HCT116 (cell line): ENCODE data around the gene HHIPL1.

Experiments used
- CTCF ChIP-seq, 3 experiments: fragments of 200-600 bp in 1 of 3; sonication (generic) in 1 of 3; IDR thresholded peaks in 2 of 3; conservative IDR thresholded peaks in 1 of 3; 2 replicates each; pipeline ENCODE4 v1.5.1; 2012 to 2017; ENCODE audit warnings: low read depth in 2 of 3, low read length in 2 of 3, antibody characterized with exemption in 1 of 3, borderline replicate concordance in 1 of 3, control low read depth in 1 of 3, mild to moderate bottlenecking in 1 of 3, mixed read lengths in 1 of 3, mixed run types in 1 of 3, moderate library complexity in 1 of 3; ENCODE audit not compliant: insufficient read depth in 1 of 3
- EZH2 ChIP-seq: fragments of 200-600 bp; sonication (generic); IDR thresholded peaks from 2 replicates; pipeline ENCODE4 v1.6.1; 2017; ENCODE audit warnings: antibody characterized with exemption, mixed run types
- ZBTB33 ChIP-seq: IDR thresholded peaks from 2 replicates; pipeline ENCODE4 v1.6.1; 2011; ENCODE audit warnings: mild to moderate bottlenecking, low read length, moderate library complexity; ENCODE audit not compliant: insufficient replicate concordance; ENCODE audit errors: extremely low read depth

GRCh38 chr14:99725774-99726537 is 81.0 kb downstream of the HHIPL1 start:
- TF ChIP-seq ZBTB33 (no peak), EZH2 (no peak), CTCF (IDR thresholded peaks at IDR 0.05 in 2 of 3, conservative IDR thresholded peaks at IDR 0.05 in 1 of 3; ENCODE audit: borderline replicate concordance in 1 of 3, insufficient read depth in 1 of 3, low read depth in 2 of 3, low read length in 2 of 3) (no peak)
